Embryonic facial prominence (tissue), 1 donor: Measurements from ENCODE around the gene SLC15A3.
"Not testable (repeated sequence)": the region's sequence is repeated elsewhere in the genome, so short reads cannot be mapped to it uniquely, and the experiment has no call there.

ENCODE experiments used
- DNase-seq: peaks from one replicate; pipeline ENCODE4 v3.0.0-alpha.2; 2016; ENCODE audit errors: extremely low spot score

The SLC15A3 gene

DNA sequence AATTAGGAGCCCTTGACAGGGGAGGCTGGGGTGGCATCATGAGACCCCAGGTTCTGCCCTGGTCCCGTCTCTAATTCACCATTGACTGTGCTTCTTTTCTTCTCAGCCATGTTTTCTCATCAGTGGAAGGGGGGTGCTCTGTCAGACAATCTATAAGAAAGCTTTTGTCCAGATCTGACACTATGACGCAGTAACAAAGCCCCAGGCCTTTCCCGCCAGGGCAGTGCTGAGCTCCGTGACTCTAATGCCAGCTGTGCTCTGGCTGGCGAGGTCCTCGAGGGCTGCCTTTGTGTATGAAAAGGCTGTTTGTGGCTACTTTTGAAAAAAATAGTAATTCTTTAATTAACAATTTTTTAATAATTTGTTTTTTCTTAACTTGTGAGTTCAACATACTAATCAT is 22.8 kb upstream of the SLC15A3 start:
- no peak for DNase-seq

DNA sequence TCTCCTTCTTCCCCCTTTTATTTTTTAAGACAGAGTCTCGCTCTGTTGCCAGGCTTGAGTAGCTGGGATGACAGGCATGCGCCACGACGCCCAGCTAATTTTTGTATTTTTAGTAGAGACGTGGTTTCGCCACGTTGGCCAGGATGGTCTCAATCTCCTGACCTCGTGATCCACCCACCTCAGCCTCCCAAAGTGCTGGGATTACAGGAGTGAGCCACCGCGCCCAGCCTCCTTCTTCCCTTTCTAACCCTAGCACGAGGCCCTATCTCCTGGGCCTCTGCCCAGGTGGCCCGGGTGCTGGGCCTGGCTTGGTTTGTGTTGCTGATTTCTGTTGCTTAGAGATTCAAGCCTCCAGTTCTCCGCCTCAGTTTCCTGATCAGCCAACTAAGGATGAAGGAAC is 22.3 kb upstream of the SLC15A3 start:
- DNase-seq, result not testable (repeated sequence)

GRCh38 chr11:60973699-60974098 is 21.7 kb upstream of the SLC15A3 start:
- no peak for DNase-seq

- no peak for DNase-seq
Observed at GRCh38 chr11:60972182-60973030, 20.4 kb upstream of the SLC15A3 start.

DNA sequence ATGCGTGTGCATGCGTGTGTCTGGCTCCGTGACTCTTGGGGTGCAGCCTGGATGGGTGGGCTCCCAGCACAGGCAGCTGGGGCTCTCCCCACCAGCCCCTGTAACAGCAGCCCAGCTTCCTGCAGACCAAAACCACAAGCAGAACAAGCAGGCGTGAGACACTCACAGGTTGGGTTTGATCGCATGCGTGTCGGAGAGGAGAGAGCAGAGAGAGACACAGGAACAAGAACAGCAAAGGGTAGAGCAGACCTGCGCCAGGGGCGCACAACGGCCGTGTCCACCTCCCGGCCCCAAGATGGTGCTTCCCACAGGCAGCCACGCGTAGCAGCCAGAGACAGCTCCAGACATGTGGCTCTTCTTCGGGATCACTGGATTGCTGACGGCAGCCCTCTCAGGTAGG is 19.5 kb upstream of the SLC15A3 start, which contains the start of gene CD6:
CD6 (plus strand) TSS at position 161 of the 400 bp plus-strand sequence; CDS start at position 347, 186 bp downstream.
- DNase-seq, result no peak

- DNase-seq, result no peak
Observed at GRCh38 chr11:60970890-60971289, 18.9 kb upstream of the SLC15A3 start.

DNA sequence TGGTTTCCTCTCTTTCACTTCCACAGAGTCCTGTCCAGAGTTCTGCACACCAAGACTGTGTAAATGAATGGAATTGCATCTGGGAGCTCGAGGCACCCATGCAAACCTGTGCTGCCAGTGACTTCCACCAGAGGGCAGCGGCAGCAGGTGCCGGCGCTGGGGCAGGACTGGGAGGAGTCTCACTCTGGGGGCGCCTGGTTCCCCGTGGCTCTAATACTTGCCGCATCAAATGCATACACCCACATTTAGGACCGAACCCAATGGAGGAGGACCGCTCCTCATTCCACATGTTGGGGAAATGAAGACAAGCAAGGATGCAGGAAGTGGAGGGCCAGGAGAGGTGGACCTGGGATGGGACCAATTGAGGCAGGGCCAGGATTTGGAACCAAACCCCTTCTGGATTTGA is 18.4 kb upstream of the SLC15A3 start:
- no peak for DNase-seq

DNA sequence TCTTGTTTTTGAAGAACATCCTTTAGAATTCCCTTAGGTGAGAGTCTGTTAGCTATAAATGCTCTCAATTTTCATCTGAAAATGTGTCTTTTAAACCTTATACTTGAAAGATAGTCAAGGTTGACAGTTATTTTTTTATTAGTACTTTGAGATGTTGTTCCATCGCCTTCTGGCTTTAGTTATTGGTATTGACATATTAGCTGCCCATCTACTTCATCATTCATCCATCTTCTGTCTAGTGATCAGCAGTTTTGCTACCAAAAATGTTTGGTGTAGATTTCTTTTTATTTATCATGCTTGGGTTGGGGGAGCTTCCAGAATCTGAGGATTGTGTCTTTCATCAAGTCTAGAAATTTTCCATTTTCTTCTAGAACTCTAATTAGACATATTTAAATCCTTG is 16.2 kb upstream of the SLC15A3 start:
- DNase-seq, result no peak

DNA sequence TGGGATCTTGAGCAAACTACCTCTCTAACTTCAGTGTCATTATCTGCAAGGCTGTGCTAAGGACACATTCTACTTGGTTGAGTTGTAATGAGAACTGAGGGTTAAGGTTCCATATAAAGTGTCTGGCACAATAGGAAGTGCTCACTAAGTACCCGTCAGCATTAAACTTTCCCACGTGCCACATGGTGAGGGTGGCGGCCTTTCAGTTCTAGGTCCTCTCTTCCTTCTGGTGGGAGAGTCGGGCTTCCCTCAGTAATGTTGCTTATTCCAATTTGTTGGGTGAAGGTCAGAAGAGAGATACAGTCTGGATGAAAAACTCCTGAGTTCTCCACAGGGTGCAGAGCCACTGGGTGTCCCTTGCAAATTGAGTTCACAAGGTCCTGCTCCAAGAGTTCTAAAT is 14.9 kb upstream of the SLC15A3 start:
- no peak for DNase-seq

- DNase-seq, result no peak
Observed at GRCh38 chr11:60964801-60965200, 12.8 kb upstream of the SLC15A3 start.

DNA sequence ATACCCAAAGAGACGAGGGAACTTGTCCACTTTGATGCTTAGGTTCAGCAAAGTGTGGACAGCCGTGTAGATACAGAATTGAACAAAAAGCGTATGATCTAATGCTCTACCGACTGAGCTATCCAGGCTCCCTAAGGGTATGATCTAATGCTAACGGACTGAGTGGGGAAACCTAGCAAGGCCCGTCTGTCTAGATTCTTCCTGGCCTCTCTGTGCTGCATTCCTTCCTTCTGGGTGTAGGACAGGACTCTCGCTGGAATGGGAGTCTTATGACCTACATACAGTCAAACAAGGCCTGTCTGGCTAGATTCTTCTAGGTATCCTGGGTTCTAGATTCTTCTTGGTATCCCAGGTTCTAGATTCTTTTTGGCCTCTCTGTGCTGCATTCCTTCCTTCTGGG is 8.4 kb upstream of the SLC15A3 start:
- no peak for DNase-seq

DNA sequence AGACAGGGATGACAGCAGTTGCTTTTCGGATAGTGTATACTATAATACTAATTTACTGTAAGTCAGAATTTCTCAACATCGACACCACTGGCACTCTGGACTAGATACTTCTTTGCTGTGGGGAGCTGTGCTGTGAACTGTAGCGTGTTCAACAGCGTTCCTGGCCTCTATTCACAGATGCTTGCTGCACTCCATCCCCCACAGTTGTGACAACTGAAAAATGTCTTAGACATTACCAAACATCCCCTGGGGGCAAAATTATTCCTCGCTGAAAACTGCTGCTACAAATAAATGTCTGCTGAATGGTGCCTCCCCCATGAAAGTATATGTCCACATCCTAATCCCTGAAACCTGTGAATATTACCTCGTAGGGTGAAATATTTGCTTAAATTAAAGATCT is 7.5 kb upstream of the SLC15A3 start:
- DNase-seq, result no peak

GRCh38 chr11:60957188-60957587 is 5.2 kb upstream of the SLC15A3 start:
- DNase-seq, result no peak

GRCh38 chr11:60955571-60955970 is 3.6 kb upstream of the SLC15A3 start:
- DNase-seq, result no peak

DNA sequence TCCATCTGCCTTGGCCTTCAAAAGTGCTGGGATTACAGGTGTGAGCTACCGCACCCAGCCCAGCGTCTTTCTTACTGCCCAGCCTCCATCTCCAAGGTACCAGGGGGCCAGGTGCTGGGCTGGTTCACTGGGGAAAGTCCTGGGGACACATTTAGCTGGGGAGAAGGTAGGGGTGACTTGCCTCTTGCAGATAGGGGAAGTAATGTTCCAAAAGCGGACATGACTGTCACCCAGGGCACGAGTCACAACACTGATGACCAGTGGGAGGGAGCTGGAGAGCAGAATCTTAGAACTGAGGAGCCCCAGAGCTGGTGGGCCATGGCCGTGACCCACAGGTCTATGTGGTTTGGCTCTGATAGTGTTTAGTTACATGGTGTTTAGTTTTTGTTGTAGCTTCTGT is 2.4 kb upstream of the SLC15A3 start:
- DNase-seq, result no peak

- no peak for DNase-seq
Observed at GRCh38 chr11:60953781-60954180, 1.8 kb upstream of the SLC15A3 start.

DNA sequence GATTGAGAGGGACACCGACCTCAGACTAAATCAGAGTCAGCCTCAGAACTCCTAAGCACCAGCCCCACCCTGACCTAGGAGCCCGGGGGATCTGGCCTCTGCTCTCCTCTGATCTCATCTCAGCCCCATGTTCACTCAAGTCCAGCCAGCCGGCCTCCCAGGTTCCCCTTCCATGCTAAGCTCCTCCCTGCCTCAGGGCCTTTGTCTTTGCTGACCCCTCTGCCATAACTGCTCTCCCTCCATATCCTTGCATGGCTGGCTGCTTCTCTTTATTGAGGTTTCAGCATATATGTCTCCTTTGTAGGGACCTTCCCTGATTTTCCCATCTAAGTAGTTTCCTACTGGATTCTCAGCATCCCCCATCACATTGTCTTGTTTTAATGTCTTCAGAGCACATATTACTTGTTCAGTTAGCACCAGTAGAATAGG is 780 bp upstream of the SLC15A3 start:
- DNase-seq, result no peak

GRCh38 chr11:60951606-60951903 is 421 bp downstream of the SLC15A3 start:
- no peak for DNase-seq

DNA sequence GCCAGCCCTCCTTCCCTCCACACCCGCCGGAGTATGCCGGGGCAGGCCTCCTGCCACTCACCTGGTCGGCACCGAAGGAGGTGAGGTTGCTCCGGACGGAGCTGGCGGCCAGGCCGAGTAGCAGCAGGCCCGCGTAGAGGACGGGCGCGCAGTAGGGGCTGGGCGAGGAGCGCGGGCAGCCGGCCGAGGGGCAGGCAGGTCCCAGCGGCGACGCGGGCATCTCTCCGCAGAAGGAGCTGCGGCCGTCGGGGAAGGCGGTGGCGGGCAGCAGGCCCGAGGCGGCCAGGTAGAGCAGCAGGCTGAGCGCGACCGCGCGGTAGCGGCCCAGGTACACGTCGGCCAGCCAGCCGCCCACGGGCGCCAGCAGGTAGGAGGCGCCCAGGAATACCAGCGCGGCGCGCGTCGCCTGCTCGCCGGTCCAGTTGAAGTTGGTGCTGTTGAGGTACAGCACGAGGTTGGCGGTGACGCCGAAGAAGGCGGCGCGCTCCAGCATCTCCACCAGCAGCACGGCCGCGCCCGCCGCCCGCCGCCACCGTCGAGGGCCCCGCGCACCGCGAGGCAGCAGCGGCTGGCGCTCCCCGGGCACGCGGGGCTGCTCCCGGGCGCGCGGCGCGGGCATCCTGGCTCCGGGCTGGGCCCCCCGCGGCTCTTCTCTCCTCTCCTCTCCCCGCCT is 907 bp downstream of the SLC15A3 start:
- no peak for DNase-seq

DNA sequence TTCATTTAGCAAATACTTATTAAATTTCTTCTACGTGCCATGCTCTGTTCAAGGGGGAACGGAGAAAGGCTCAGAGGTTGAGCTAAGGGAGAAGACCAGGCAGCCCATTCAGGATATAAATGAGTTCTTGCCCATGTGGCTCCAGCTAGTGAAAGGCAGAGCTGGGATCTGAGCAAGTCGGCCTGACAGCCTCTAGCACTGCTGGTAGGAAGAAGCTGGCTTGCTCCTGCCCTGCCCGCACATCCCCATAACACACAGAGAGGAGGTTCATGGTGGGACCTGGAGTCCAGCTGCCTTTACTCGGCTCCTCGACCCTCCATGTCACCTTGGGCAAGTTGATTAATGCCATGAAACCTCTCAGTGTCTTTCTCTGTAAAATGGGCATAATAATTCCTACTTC is 2.0 kb downstream of the SLC15A3 start:
- no peak for DNase-seq

DNA sequence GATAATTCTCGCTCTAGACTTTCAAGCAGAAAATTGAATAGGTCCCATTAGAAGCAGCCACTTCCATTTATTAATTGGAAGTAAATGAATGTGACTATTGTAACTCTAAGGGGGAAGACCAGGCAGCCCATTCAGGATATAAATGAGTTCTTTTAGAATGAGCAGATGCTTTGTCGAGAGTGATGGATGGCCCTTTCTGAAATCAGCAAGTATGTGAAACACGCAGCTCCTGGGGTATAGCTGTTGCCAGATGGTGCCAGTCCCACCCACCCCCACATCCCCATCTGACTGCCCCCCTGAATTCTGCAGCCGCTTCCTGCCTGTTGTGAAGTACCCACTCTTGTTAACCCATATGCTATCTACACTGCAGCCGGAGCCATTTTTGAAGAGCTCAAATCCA is 3.7 kb downstream of the SLC15A3 start:
- DNase-seq, result no peak

DNA sequence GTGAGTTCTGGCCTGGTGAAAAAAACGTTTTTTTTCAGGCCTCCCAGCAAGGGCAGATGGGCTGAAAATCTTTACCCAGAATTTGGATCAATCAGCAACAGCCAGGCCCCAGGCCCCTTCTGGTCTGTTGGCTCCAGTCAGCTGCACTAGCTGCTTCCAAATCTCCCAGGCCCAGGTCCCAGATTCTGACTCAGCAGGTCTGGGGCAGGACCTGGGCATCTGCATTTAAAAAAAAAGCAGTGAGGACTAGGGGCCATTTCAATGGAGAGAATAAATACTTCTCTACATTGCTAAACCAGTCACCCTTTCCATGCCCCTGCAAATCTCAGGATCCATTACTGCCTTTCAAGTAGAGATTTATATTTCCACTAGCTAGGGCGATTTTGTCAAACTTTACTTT is 4.3 kb downstream of the SLC15A3 start:
- no peak for DNase-seq

DNA sequence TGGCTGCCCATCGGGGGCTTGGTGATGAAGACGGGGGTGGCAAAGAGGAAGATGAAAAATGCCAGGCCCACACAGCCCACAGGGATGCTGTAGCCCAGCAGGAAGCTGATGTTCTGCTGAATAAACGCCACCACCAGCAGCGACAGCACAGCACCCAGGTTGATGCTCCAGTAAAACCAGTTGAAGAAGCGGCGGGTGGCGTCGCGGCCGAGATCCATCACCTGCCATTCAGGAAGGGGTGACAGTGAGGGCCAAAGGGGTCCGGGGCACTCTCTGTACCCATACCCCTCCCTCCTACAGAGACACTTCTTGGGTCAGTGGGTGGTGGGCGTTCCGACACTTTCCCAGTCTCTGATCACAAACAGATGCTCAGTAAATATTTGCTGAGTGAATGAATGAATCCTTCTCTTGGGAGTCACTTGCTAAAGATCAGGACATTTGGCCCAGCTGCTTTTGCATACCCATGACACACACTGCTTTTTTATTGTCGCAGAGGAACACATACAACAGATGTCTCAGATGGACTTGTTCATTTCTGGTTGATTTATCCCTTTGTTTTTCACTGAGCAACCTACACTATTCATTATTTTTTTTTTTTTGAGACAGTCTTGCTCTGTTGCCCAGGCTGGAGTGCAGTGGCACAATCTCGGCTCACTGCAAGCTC is 5.2 kb downstream of the SLC15A3 start:
- no peak for DNase-seq
